ENCODE data around the gene SUMO1.

DNA sequence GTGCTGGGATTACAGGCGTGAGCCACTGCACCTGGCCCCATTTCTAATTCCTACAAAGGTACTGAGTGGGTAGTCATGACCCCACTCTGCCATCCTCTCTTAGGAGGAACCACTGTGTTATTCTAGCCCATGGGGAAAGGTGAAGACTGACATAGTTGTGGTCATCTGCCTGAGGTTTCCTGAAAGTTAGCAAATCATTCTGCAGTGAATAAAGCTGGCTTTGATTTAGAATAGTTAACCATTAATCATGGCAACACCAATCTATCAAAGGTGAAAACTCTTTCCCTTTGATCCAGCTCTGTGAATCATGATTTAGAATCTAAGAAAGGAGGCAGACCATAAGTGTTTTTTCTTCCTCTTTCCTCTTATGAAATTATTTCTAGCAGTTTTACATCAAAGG, 50.8 kb downstream of the SUMO1 start:
- TF ChIP-seq POLR2A (IDR thresholded peaks at IDR 0.05) = no peak
- TF ChIP-seq, protein P1, sequence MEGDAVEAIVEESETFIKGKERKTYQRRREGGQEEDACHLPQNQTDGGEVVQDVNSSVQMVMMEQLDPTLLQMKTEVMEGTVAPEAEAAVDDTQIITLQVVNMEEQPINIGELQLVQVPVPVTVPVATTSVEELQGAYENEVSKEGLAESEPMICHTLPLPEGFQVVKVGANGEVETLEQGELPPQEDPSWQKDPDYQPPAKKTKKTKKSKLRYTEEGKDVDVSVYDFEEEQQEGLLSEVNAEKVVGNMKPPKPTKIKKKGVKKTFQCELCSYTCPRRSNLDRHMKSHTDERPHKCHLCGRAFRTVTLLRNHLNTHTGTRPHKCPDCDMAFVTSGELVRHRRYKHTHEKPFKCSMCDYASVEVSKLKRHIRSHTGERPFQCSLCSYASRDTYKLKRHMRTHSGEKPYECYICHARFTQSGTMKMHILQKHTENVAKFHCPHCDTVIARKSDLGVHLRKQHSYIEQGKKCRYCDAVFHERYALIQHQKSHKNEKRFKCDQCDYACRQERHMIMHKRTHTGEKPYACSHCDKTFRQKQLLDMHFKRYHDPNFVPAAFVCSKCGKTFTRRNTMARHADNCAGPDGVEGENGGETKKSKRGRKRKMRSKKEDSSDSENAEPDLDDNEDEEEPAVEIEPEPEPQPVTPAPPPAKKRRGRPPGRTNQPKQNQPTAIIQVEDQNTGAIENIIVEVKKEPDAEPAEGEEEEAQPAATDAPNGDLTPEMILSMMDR (IDR thresholded peaks at IDR 0.05) = no peak

Data from body of pancreas (tissue), 4 donors.